Stomach (tissue), 9 donors: ENCODE measurements around the gene CELF2. TPM values are rescaled to one million over a fixed set of nuclear protein-coding genes. Genes with fewer than 3 reads are reported as not detected.
A peak's percentile ranks its signal among the peaks of the same experiment; 100 is the strongest.

Experiments used
- DNase-seq, 2 donors: peaks; one replicate each; pipeline versions ENCODE4 v3.0.0 to v3.0.0-alpha.2; 2013 to 2019
- H3K27ac ChIP-seq, 5 donors: fragments of 200-600 bp in 4 of 5; sonication (generic) in 4 of 5; one replicate each; pipeline ENCODE4 v1.5.1; 2013 to 2019; ENCODE audit warnings: mild to moderate bottlenecking in 1 of 5, moderate library complexity in 1 of 5
- H3K27me3 ChIP-seq, 3 donors: fragments of 200-600 bp; sonication (generic); one replicate each; pipeline ENCODE4 v1.5.1; 2017 to 2019; ENCODE audit warnings: mixed run types in 1 of 3
- H3K36me3 ChIP-seq, 4 donors: fragments of 200-600 bp; sonication (generic); 1 replicate in 3 of 4; 2 replicates in 1 of 4; pipeline ENCODE4 v1.5.1; 2016 to 2019
- H3K4me1 ChIP-seq, 4 donors: fragments of 200-600 bp; sonication (generic); one replicate each; pipeline ENCODE4 v1.5.1; 2016 to 2019
- H3K4me3 ChIP-seq, 4 donors: fragments of 200-600 bp; sonication (generic) in 3 of 4; one replicate each; pipeline ENCODE4 v1.5.1; 2016 to 2019; ENCODE audit warnings: mild to moderate bottlenecking in 1 of 4
- H3K9me3 ChIP-seq, 4 donors: fragments of 200-600 bp; sonication (generic); one replicate each; pipeline ENCODE4 v1.5.1; 2016 to 2019
- EP300 ChIP-seq: sonication (generic); formaldehyde crosslinking; IDR thresholded peaks from one replicate; pipeline ENCODE4 v1.6.1; 2017; ENCODE audit warnings: antibody characterized with exemption
- POLR2A ChIP-seq, 4 donors: fragments of 450-650 bp; IDR thresholded peaks; one replicate each; pipeline ENCODE4 v1.6.1; 2016; ENCODE audit warnings: antibody characterized with exemption in 4 of 4, control low read depth in 2 of 4, mild to moderate bottlenecking in 1 of 4, moderate library complexity in 1 of 4
- POLR2AphosphoS5 ChIP-seq, 3 donors: sonication (generic); formaldehyde crosslinking; IDR thresholded peaks; one replicate each; pipeline ENCODE4 v1.6.1; 2016; ENCODE audit warnings: antibody characterized with exemption in 3 of 3
- WGBS, 5 donors: extraction: QIAGEN DNeasy Blood & Tissue Kit in 3 of 5; methylation state at CpG; one replicate each; pipeline versions ENCODE4 v1.1.5 to v1.1.7; 2013 to 2018; 5-methylcytosine and 5-hydroxymethylcytosine counted together
- intact Hi-C: fragments of 100-400 bp; cut with DNase I; formaldehyde crosslinking; loops from one replicate; pipeline ENCODE4 v1.15.1; 2023; ENCODE audit warnings: low total_unique reads
- polyA plus RNA-seq, 3 donors: library from polyadenylated mRNA; stranded (reverse); fragments of 200-250 nt; gene quantifications; one replicate each; pipeline ENCODE4 v1.2.3, GENCODE V29; 2013
- total RNA-seq, 5 donors: library from RNA; depleted of rRNA; stranded (reverse); fragments of >200 nt; gene quantifications; one replicate each; pipeline versions ENCODE4 v1.1.0 to v1.2.3, GENCODE V29; 2014 to 2016
- TF ChIP-seq, protein P1 (sequence below), 7 experiments: fragments of 450-650 bp in 4 of 7; fragments of 200-600 bp in 3 of 7; sonication (generic) in 3 of 7; IDR thresholded peaks; one replicate each; pipeline ENCODE4 v1.5.1; 2016 to 2019; ENCODE audit warnings: antibody characterized with exemption in 7 of 7, control low read depth in 2 of 7, mild to moderate bottlenecking in 1 of 7
- donor health status: healthy with polysubstance abuse.
- donor health status: Bipolar disorder and iron deficiency.
- donor health status: healthy.

The CELF2 gene
- total and polyA plus RNA-seq, 8 donors: 3.9 to 65.3 (median 36.1) TPM

DNA sequence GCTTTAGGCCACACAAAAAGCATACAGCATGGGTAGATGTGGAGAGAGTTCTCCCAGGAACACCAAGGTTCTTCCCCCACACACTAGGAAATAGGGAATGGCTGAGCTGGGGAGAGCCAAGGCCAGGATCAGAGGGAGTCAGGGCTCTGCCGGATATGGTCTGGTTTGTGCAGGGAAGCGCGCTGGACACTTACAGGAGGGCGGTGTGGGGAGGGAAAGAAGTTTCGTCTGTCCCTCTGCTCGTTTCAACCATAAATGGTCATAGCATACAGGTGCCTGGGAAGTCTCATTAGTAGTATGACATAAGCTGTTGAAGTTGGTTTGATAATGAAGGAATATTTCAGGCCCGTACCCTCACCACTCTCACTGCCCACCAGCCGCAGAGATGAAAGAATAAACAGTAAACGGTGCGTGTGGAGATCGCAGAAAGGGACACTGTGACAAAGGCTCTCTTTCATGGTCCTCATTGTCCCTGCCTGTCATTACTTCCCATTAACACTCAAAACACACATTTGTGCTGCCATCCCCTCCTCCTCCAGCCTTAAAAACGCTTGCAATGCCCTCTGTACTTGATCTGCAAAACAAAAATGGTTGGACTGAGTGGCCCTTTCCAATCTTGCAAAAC, 207.2 kb downstream of the CELF2 start:
- Histone ChIP-seq H3K4me3 (no peak overlapping the region), H3K36me3 (peaks cover 0 to 20% (median 6%) of the 10 kb centered on the region in 4 donors)
- intact Hi-C loops: no loop called here

DNA sequence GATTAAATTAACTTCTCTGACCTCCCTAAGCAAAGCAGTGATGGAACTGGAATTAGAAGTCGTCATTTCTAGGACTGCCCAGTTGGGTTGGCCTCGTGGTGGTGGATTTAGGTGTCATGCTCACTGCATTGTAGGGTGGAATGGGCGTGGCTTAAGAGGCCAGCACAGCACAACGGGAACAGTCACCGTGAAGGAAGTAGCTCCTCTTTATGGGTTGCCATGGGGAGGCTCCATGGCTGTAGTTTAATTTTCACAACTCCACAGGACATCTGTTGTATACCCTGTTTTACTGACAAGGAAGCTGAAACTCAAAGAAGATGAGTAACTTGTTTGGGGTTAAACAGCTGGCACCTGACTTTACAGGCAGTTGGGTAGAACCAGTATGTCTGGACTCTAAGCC, 208.3 kb downstream of the CELF2 start:
- WGBS, 5 donors: 55 to 65% (median 59%) methylated on average over 5 of the region's 5 CpGs
- no peaks in the 10 kb centered on the region for H3K27me3 ChIP-seq
- TF ChIP-seq, protein P1, sequence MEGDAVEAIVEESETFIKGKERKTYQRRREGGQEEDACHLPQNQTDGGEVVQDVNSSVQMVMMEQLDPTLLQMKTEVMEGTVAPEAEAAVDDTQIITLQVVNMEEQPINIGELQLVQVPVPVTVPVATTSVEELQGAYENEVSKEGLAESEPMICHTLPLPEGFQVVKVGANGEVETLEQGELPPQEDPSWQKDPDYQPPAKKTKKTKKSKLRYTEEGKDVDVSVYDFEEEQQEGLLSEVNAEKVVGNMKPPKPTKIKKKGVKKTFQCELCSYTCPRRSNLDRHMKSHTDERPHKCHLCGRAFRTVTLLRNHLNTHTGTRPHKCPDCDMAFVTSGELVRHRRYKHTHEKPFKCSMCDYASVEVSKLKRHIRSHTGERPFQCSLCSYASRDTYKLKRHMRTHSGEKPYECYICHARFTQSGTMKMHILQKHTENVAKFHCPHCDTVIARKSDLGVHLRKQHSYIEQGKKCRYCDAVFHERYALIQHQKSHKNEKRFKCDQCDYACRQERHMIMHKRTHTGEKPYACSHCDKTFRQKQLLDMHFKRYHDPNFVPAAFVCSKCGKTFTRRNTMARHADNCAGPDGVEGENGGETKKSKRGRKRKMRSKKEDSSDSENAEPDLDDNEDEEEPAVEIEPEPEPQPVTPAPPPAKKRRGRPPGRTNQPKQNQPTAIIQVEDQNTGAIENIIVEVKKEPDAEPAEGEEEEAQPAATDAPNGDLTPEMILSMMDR (IDR thresholded peaks at IDR 0.05): no peak
- TF ChIP-seq POLR2AphosphoS5 (IDR thresholded peaks at IDR 0.05): no peak
- H3K4me3 ChIP-seq: no peak overlapping the region
- H3K36me3 ChIP-seq: peaks cover 0 to 12% (median 6%) of the 10 kb centered on the region in 4 donors
- H3K4me1 ChIP-seq: peaks cover 0 to 34% (median 12%) of the 10 kb centered on the region in 4 donors
- intact Hi-C loops: no loop called here
- H3K9me3 ChIP-seq: no peaks in the 10 kb centered on the region
- DNase-seq: peak in 1 of 2 donors; percentile 53
- peak overlapping the region in 1 of 5 donors; percentile 0 for H3K27ac ChIP-seq

More for the DNA sequence above, 207.2 kb downstream of the CELF2 start:
- H3K27ac ChIP-seq: no peak overlapping the region
- peaks cover 0 to 34% (median 12%) of the 10 kb centered on the region in 4 donors for H3K4me1 ChIP-seq
- TF ChIP-seq, protein P1 (IDR thresholded peaks at IDR 0.05): no peak
- no peak for TF ChIP-seq POLR2AphosphoS5 (IDR thresholded peaks at IDR 0.05)
- no peak for DNase-seq
- H3K27me3 ChIP-seq: no peaks in the 10 kb centered on the region
- 77 to 80% (median 78%) methylated on average over 12 of the region's 12 CpGs for WGBS, 5 donors
- H3K9me3 ChIP-seq: no peaks in the 10 kb centered on the region

GRCh38 chr10:11227103-11227502, 209.4 kb downstream of the CELF2 start:
- DNase-seq: no peak
- TF ChIP-seq, protein P1 (IDR thresholded peaks at IDR 0.05): no peak
- TF ChIP-seq POLR2AphosphoS5 (IDR thresholded peaks at IDR 0.05): no peak
- TF ChIP-seq EP300: no peak
- no peak for TF ChIP-seq POLR2A (IDR thresholded peaks at IDR 0.05)
- intact Hi-C loops: no loop called here
- Histone ChIP-seq H3K36me3 (peaks cover 0 to 13% (median 3%) of the 10 kb centered on the region in 4 donors), H3K4me1 (peaks cover 0 to 34% (median 12%) of the 10 kb centered on the region in 4 donors), H3K4me3 (no peak overlapping the region), H3K27me3 (no peaks in the 10 kb centered on the region), H3K27ac (no peak overlapping the region), H3K9me3 (no peaks in the 10 kb centered on the region)
- WGBS, 5 donors: 80 to 86% (median 84%) methylated on average over 7 of the region's 7 CpGs

DNA sequence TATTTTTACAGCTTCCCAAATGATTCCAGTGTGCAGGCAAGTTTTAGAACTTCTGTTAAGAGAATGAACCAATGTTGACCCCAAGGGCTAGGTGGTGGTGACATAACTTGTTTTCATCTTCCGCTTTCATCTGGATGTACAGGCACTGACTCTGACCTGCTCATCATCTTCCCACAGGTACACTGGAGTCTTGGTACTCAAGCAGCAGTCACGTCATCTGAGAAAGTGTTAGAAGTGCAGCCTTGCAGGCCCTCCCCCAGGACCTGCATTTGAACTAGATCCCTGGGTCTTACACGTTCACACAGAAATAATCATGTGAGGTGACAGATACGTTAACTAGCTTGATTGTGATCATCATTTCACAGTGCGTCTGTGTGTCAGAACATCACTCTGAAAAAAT, 212.2 kb downstream of the CELF2 start:
- H3K4me3 ChIP-seq: no peak overlapping the region
- H3K27ac ChIP-seq: no peak overlapping the region
- peaks cover 0 to 24% (median 9%) of the 10 kb centered on the region in 4 donors for H3K4me1 ChIP-seq
- intact Hi-C loops: no loop called here
- WGBS, 5 donors: 87 to 94% (median 93%) methylated on average over 5 of the region's 5 CpGs
- no peak for DNase-seq
- no peak for TF ChIP-seq POLR2AphosphoS5 (IDR thresholded peaks at IDR 0.05)
- no peaks in the 10 kb centered on the region for H3K27me3 ChIP-seq
- H3K36me3 ChIP-seq: peaks cover 0 to 15% (median 7%) of the 10 kb centered on the region in 4 donors
- no peaks in the 10 kb centered on the region for H3K9me3 ChIP-seq

DNA sequence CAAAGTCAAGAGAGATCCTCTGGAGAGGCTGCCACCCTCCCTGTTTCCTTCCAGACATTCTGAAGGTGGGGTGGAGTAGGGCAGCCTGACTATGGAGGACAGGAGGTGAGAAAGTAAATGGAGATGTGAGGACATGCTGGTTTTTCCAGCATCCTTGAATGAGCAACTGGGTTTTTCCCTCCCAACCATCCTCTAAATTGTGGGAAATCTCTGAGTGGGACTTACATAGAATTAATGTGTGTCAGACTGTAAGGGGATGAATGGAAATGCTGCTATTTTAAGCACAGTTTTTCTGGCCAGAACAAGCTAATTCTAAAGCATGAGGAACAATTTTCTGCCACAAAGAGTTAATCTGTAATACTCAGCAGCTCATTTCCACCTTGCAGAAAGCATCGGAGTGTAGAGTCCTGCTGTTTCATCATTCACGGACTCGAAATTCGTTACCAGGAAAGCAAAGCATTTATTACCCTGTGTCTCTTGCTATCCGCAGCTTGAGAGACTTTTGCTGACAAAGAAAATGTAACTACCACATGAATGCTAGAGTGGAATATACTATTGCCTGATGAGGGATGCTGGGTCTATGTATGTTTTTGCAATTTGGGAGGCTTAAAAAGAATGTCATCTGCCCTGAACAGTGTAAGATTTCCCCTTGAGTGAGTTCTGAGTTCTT, 213.0 kb downstream of the CELF2 start:
- Histone ChIP-seq H3K27ac (no peak overlapping the region), H3K27me3 (no peaks in the 10 kb centered on the region), H3K4me1 (peaks cover 0 to 30% (median 9%) of the 10 kb centered on the region in 4 donors), H3K36me3 (peaks cover 0 to 15% (median 7%) of the 10 kb centered on the region in 4 donors), H3K4me3 (no peak overlapping the region), H3K9me3 (no peaks in the 10 kb centered on the region)
- no peak for DNase-seq
- WGBS, 5 donors: 69 to 90% (median 76%) methylated on average over 5 of the region's 5 CpGs
- intact Hi-C loops: no loop called here
- no peak for TF ChIP-seq POLR2A (IDR thresholded peaks at IDR 0.05)
